ENCODE results near the gene NOS1AP.
"Not testable (repeated sequence)": the region's sequence is repeated elsewhere in the genome, so short reads cannot be mapped to it uniquely, and the experiment has no call there.

The NOS1AP gene

GRCh38 chr1:162192763-162193162 is 123.3 kb downstream of the NOS1AP start:
- DNase-seq (ENCODE audit: low read depth, low spot score): no peak

GRCh38 chr1:162193221-162193620 is 123.7 kb downstream of the NOS1AP start:
- DNase-seq (ENCODE audit: low read depth, low spot score): no peak

- DNase-seq (ENCODE audit: low read depth, low spot score): no peak
These were observed 124.3 kb downstream of the NOS1AP start for GRCh38 chr1:162193815-162194214.

GRCh38 chr1:162195567-162195966 is 126.1 kb downstream of the NOS1AP start:
- no peak for DNase-seq (ENCODE audit: low read depth, low spot score)

- DNase-seq (ENCODE audit: low read depth, low spot score): no peak
These were observed 126.9 kb downstream of the NOS1AP start for GRCh38 chr1:162196387-162196786.

GRCh38 chr1:162197041-162197531 is 127.6 kb downstream of the NOS1AP start:
- DNase-seq (ENCODE audit: low read depth, low spot score): no peak

- no peak for DNase-seq (ENCODE audit: low read depth, low spot score)
These were observed 128.3 kb downstream of the NOS1AP start for GRCh38 chr1:162197615-162198421.

- DNase-seq (ENCODE audit: low read depth, low spot score): no peak
These were observed 130.8 kb downstream of the NOS1AP start for GRCh38 chr1:162200096-162200847.

GRCh38 chr1:162201062-162201461 is 131.6 kb downstream of the NOS1AP start:
- DNase-seq (ENCODE audit: low read depth, low spot score): not testable (repeated sequence)

GRCh38 chr1:162204129-162204822 is 134.8 kb downstream of the NOS1AP start:
- DNase-seq (ENCODE audit: low read depth, low spot score): no peak

GRCh38 chr1:162204823-162205155 is 135.3 kb downstream of the NOS1AP start:
- no peak for DNase-seq (ENCODE audit: low read depth, low spot score)

GRCh38 chr1:162206300-162206699 is 136.8 kb downstream of the NOS1AP start:
- DNase-seq (ENCODE audit: low read depth, low spot score): no peak

GRCh38 chr1:162206749-162207635 is 137.5 kb downstream of the NOS1AP start:
- DNase-seq (ENCODE audit: low read depth, low spot score): no peak

GRCh38 chr1:162207862-162208261 is 138.4 kb downstream of the NOS1AP start:
- no peak for DNase-seq (ENCODE audit: low read depth, low spot score)

- DNase-seq (ENCODE audit: low read depth, low spot score): no peak
These were observed 140.7 kb downstream of the NOS1AP start for GRCh38 chr1:162210196-162210595.

GRCh38 chr1:162212713-162213112 is 143.2 kb downstream of the NOS1AP start:
- DNase-seq (ENCODE audit: low read depth, low spot score): no peak

GRCh38 chr1:162213281-162213912 is 143.9 kb downstream of the NOS1AP start:
- no peak for DNase-seq (ENCODE audit: low read depth, low spot score)

- no peak for DNase-seq (ENCODE audit: low read depth, low spot score)
These were observed 144.7 kb downstream of the NOS1AP start for GRCh38 chr1:162214202-162214601.

GRCh38 chr1:162215902-162216301 is 146.4 kb downstream of the NOS1AP start:
- no peak for DNase-seq (ENCODE audit: low read depth, low spot score)

- no peak for DNase-seq (ENCODE audit: low read depth, low spot score)
These were observed 147.1 kb downstream of the NOS1AP start for GRCh38 chr1:162216604-162217003.

GRCh38 chr1:162217706-162218105 is 148.2 kb downstream of the NOS1AP start:
- no peak for DNase-seq (ENCODE audit: low read depth, low spot score)

Measured in smooth muscle cell of the brain vasculature (primary cell).